Transverse colon (tissue), 4 donors: ENCODE measurements around the gene PIK3CD. TPM values are rescaled to one million over a fixed set of nuclear protein-coding genes. Genes with fewer than 3 reads are reported as not detected.
"Not testable (repeated sequence)": the region's sequence is repeated elsewhere in the genome, so short reads cannot be mapped to it uniquely, and the experiment has no call there.

ENCODE experiments used
- DNase-seq: peaks from one replicate; pipeline ENCODE4 v3.0.0-alpha.2; 2019
- H3K27ac ChIP-seq, 4 donors: fragments of 200-600 bp; sonication (generic); 2 replicates each; pipeline ENCODE4 v1.5.1; 2016 to 2018; ENCODE audit warnings: inconsistent platforms in 4 of 4
- H3K27me3 ChIP-seq: fragments of 200-600 bp; sonication (generic); 2 replicates; pipeline ENCODE4 v1.5.1; 2017; ENCODE audit warnings: inconsistent platforms
- H3K36me3 ChIP-seq, 4 donors: fragments of 200-600 bp; sonication (generic); 2 replicates each; pipeline ENCODE4 v1.5.1; 2017 to 2019; ENCODE audit warnings: inconsistent platforms in 4 of 4
- H3K4me1 ChIP-seq, 4 donors: fragments of 200-600 bp; sonication (generic); 2 replicates each; pipeline ENCODE4 v1.5.1; 2017 to 2020; ENCODE audit warnings: inconsistent platforms in 4 of 4
- H3K4me3 ChIP-seq, 4 donors: fragments of 200-600 bp; sonication (generic); 1 replicate in 1 of 4; 2 replicates in 3 of 4; pipeline versions ENCODE4 v1.5.1 to v1.6.1; 2017 to 2019; ENCODE audit warnings: inconsistent platforms in 4 of 4
- H3K9me3 ChIP-seq, 2 donors: fragments of 200-600 bp; sonication (generic); 2 replicates each; pipeline ENCODE4 v1.5.1; 2017 to 2019; ENCODE audit warnings: inconsistent platforms in 2 of 2
- EP300 ChIP-seq: sonication (generic); formaldehyde crosslinking; IDR thresholded peaks from one replicate; pipeline ENCODE4 v1.6.1; 2017; ENCODE audit warnings: antibody characterized with exemption, low read depth
- POLR2A ChIP-seq: fragments of 450-650 bp; IDR thresholded peaks from one replicate; pipeline ENCODE4 v1.6.1; 2016; ENCODE audit warnings: antibody characterized with exemption, mild to moderate bottlenecking, moderate library complexity
- POLR2AphosphoS5 ChIP-seq, 3 donors: sonication (generic); formaldehyde crosslinking; IDR thresholded peaks; one replicate each; pipeline ENCODE4 v1.6.1; 2016; ENCODE audit warnings: antibody characterized with exemption in 3 of 3
- WGBS, 2 donors: methylation state at CpG; one replicate each; pipeline ENCODE4 v1.1.5; 2018; ENCODE audit warnings: low coverage in 1 of 2; 5-methylcytosine and 5-hydroxymethylcytosine counted together
- in situ Hi-C, 4 donors: fragments of 200-750 bp; cut with MboI; loops; one replicate each; pipeline versions ENCODE4 v1.15.0 to v1.15.1; 2017; ENCODE audit warnings: low sequenced_read_pairs in 3 of 4, low pct_ligation_motif_present in 1 of 4, low pct_unique_long_range_greater_than_20kb in 1 of 4
- intact Hi-C: fragments of 100-400 bp; cut with DNase I; formaldehyde crosslinking; loops from one replicate; pipeline ENCODE4 v1.15.1; 2023; ENCODE audit warnings: low total_unique reads
- total RNA-seq, 4 donors: library from RNA; depleted of rRNA; stranded (reverse); fragments of >200 nt; gene quantifications; one replicate each; pipeline ENCODE4 v1.1.0, GENCODE V29; 2016
- TF ChIP-seq, protein P1 (sequence below), 5 experiments: fragments of 200-600 bp in 3 of 5; fragments of 450-650 bp in 2 of 5; sonication (generic) in 3 of 5; IDR thresholded peaks; 1 replicate in 2 of 5; 2 replicates in 3 of 5; pipeline ENCODE4 v1.5.1; 2016 to 2017; ENCODE audit warnings: antibody characterized with exemption in 5 of 5, inconsistent platforms in 3 of 5, mild to moderate bottlenecking in 2 of 5, moderate library complexity in 1 of 5

Gene PIK3CD
- total RNA-seq, 4 donors from 2014 or later = 0.20 to 6.7 (median 4.1) TPM

DNA sequence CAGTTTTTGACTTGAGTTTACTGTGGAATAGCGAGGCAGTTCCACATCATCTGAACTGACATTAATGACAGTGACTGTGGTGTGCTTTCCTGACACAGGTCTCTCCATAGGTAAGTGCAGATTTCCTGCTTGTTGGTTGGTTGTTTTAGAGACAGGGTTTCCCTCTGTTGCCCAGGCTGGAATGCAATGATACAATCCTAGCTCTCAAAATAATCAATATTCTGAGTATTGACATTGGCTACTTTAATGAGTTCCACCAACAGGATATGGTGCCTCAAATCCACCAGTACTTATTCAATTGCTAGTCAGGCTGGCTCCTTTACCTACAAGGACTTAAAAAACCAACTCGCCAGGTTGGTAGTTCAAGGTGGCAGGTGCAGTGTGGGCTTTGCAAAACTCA is 108.4 kb downstream of the PIK3CD start:
- H3K4me1 ChIP-seq = no peaks in the 10 kb centered on the region
- 83 to 88% methylated on average over 1 to 2 of the region's 2 CpGs for WGBS, 2 donors

DNA sequence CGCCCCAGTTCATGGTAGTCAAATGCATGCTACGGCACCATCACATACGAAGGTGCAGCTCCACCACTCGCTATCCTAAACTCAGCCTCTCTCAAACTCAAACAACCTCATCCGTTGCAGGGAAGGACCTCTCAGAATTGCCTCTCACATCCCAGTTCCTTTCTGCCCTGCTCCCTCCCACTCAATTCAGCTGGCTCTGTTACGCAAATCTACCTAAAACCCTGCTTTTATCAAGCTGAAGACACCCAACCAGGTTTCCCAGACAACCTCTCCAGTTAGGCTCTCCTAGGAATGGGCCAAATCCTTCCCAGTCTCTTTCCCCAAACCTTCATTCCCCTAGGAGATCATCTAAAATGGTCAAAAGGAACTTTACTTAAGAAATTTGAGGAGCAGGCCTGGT is 109.3 kb downstream of the PIK3CD start:
- Histone ChIP-seq H3K36me3 (no peaks in the 10 kb centered on the region), H3K27me3 (no peaks in the 10 kb centered on the region), H3K27ac (no peak overlapping the region), H3K4me1 (no peaks in the 10 kb centered on the region), H3K4me3 (no peak overlapping the region), H3K9me3 (no peaks in the 10 kb centered on the region)
- intact Hi-C loops (no loop called here), in situ Hi-C loops (no loop called here)
- WGBS, 2 donors = 98% methylated on average over 6 of the region's 6 CpGs; no CpG with 5 or more reads in 1 of the 2 donors
- DNase-seq = no peak
- TF ChIP-seq POLR2AphosphoS5 (IDR thresholded peaks at IDR 0.05) = no peak
- TF ChIP-seq POLR2A = no peak
- no peak for TF ChIP-seq EP300
- TF ChIP-seq, protein P1, sequence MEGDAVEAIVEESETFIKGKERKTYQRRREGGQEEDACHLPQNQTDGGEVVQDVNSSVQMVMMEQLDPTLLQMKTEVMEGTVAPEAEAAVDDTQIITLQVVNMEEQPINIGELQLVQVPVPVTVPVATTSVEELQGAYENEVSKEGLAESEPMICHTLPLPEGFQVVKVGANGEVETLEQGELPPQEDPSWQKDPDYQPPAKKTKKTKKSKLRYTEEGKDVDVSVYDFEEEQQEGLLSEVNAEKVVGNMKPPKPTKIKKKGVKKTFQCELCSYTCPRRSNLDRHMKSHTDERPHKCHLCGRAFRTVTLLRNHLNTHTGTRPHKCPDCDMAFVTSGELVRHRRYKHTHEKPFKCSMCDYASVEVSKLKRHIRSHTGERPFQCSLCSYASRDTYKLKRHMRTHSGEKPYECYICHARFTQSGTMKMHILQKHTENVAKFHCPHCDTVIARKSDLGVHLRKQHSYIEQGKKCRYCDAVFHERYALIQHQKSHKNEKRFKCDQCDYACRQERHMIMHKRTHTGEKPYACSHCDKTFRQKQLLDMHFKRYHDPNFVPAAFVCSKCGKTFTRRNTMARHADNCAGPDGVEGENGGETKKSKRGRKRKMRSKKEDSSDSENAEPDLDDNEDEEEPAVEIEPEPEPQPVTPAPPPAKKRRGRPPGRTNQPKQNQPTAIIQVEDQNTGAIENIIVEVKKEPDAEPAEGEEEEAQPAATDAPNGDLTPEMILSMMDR (IDR thresholded peaks at IDR 0.05) = no peak

More for the DNA sequence above, 108.4 kb downstream of the PIK3CD start:
- intact Hi-C loops (no loop called here), in situ Hi-C loops (no loop called here)
- Histone ChIP-seq H3K36me3 (no peaks in the 10 kb centered on the region), H3K4me3 (no peak overlapping the region), H3K9me3 (no peaks in the 10 kb centered on the region), H3K27me3 (no peaks in the 10 kb centered on the region), H3K27ac (no peak overlapping the region)
- no peak for TF ChIP-seq EP300
- no peak for TF ChIP-seq POLR2AphosphoS5 (IDR thresholded peaks at IDR 0.05)
- TF ChIP-seq, protein P1 (IDR thresholded peaks at IDR 0.05) = no peak
- no peak for TF ChIP-seq POLR2A
- no peak for DNase-seq

DNA sequence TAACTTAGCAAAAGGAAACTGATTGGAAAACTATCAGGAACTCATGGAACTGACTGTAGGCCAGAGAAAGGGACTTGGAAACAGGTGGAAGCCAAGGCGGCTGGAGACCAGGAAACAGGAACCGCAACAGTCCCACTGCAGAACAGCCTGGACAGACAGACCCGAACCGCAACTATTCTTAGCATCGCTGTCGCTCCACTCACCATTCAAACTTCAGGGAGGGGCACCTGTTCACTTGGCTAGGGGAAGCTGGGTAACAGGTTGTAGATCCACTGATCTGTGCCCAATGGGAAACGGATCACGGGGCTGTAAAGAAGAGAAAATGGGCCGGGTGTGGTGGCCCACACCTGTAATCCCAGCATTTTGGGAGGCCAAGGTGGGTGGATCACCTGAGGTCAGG is 110.3 kb downstream of the PIK3CD start:
- in situ Hi-C loops = no loop called here
- no peak for DNase-seq
- no peak overlapping the region for H3K27ac ChIP-seq
- no peak overlapping the region for H3K4me3 ChIP-seq
- no peaks in the 10 kb centered on the region for H3K27me3 ChIP-seq
- H3K4me1 ChIP-seq = peaks cover 0 to 4% (median 0%) of the 10 kb centered on the region in 4 donors
- 93 to 100% methylated on average over 2 to 9 of the region's 9 CpGs for WGBS, 2 donors
- TF ChIP-seq EP300 (no peak), POLR2A (no peak), POLR2AphosphoS5 (IDR thresholded peaks at IDR 0.05) (no peak)
- TF ChIP-seq, protein P1 (IDR thresholded peaks at IDR 0.05) = no peak
- no peaks in the 10 kb centered on the region for H3K9me3 ChIP-seq
- intact Hi-C loops = no loop called here
- no peaks in the 10 kb centered on the region for H3K36me3 ChIP-seq

DNA sequence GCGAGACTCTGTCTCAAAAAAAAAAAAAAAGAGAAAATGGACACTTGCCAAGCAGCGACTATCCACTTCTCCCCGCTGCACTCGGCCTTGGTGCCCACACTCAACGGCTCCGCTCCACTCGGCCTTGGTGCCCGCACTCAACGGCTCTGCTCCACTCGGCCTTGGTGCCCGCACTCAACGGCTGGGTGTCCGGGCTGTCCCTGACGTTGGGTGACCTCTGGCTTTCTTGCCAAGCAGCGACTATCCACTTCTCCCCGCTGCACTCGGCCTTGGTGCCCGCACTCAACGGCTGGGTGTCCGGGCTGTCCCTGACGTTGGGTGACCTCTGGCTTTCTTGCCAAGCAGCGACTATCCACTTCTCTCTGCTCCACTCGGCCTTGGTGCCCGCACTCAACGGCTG is 110.9 kb downstream of the PIK3CD start:
- H3K4me3 ChIP-seq, H3K9me3 ChIP-seq, intact Hi-C loops, H3K4me1 ChIP-seq, H3K27ac ChIP-seq, H3K27me3 ChIP-seq, DNase-seq, in situ Hi-C loops, H3K36me3 ChIP-seq: not testable (repeated sequence)
- 90 to 94% methylated on average over 12 to 25 of the region's 25 CpGs for WGBS, 2 donors

DNA sequence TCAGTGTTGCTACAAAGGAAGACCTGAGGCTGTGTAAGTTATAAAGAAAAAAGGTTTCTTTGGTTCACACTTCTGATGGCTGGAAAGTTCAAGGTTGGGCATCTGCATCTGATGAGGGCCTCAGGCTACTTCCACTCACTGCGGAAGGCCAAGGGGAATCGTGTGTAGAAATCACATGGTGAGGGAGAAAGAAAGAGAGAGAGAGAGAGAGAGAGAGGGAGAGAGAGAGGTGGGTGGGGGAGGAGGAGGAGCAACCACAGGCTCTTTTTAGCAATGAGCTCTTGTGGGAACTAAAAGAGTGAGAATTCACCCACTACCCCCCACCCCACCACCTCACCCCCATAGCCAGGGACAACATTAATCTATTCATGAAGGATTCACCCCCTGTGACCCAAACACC is 112.4 kb downstream of the PIK3CD start:
- in situ Hi-C loops = no loop called here
- Histone ChIP-seq H3K36me3 (no peaks in the 10 kb centered on the region), H3K4me1 (peaks cover 0 to 4% (median 1%) of the 10 kb centered on the region in 4 donors), H3K9me3 (no peaks in the 10 kb centered on the region), H3K27ac (no peak overlapping the region), H3K27me3 (no peaks in the 10 kb centered on the region), H3K4me3 (no peak overlapping the region)
- intact Hi-C loops = no loop called here
- 88 to 90% methylated on average over 2 of the region's 2 CpGs for WGBS, 2 donors
- no peak for DNase-seq
- TF ChIP-seq, protein P1 (IDR thresholded peaks at IDR 0.05) = no peak
- TF ChIP-seq EP300 (no peak), POLR2A (no peak), POLR2AphosphoS5 (IDR thresholded peaks at IDR 0.05) (no peak)
